Stimulated activated CD4-positive, alpha-beta T cell treated with anti-CD3 and anti-CD28 coated beads, Interleukin-4, amount 100 ng/mL, for 48 hours (primary cell): ENCODE results near the gene PHLPP2.
"Not testable (repeated sequence)": the region's sequence is repeated elsewhere in the genome, so short reads cannot be mapped to it uniquely, and the experiment has no call there.

ENCODE experiments used
- DNase-seq, 2 donors: peaks; one replicate each; pipeline ENCODE4 v3.0.0-alpha.2; 2020; ENCODE audit warnings: low read depth in 2 of 2

Gene PHLPP2

GRCh38 chr16:71622088-71622487, 102.4 kb downstream of the PHLPP2 start:
- no peak for DNase-seq

GRCh38 chr16:71618429-71618828, 106.1 kb downstream of the PHLPP2 start:
- DNase-seq: no peak

GRCh38 chr16:71614956-71615355, 109.5 kb downstream of the PHLPP2 start:
- not testable (repeated sequence) for DNase-seq

GRCh38 chr16:71610936-71611871, 113.3 kb downstream of the PHLPP2 start:
- DNase-seq: peak; percentile 80 to 87

GRCh38 chr16:71610447-71610846, 114.1 kb downstream of the PHLPP2 start:
- no peak for DNase-seq

GRCh38 chr16:71609066-71609465, 115.4 kb downstream of the PHLPP2 start:
- DNase-seq: no peak

GRCh38 chr16:71600822-71601221, 123.7 kb downstream of the PHLPP2 start:
- DNase-seq: no peak

GRCh38 chr16:71598426-71598825, 126.1 kb downstream of the PHLPP2 start:
- DNase-seq: not testable (repeated sequence)

GRCh38 chr16:71595340-71595826, 129.1 kb downstream of the PHLPP2 start:
- not testable (repeated sequence) for DNase-seq
